HepG2 (cell line): ENCODE measurements around the gene SCFD2. TPM values are rescaled to one million over a fixed set of nuclear protein-coding genes. Genes with fewer than 3 reads are reported as not detected.

Experiments
- CREM ChIP-seq, 2 experiments: sonication (generic) in 1 of 2; formaldehyde crosslinking in 1 of 2; IDR thresholded peaks; 2 replicates each; pipeline versions ENCODE4 v1.4.0 to v1.6.1; 2016 to 2020; ENCODE audit warnings: antibody characterized with exemption in 1 of 2, mild to moderate bottlenecking in 1 of 2, missing genetic modification reagents in 1 of 2
- EP300 ChIP-seq, 3 experiments: sonication (generic) in 1 of 3; formaldehyde crosslinking in 1 of 3; IDR thresholded peaks; 2 replicates each; pipeline versions ENCODE4 v1.5.1 to v1.6.1; 2011 to 2020; ENCODE audit warnings: low read depth in 2 of 3, low read length in 2 of 3, borderline replicate concordance in 1 of 3, improper control_type of control experiment in 1 of 3, mild to moderate bottlenecking in 1 of 3, missing genetic modification reagents in 1 of 3, moderate library complexity in 1 of 3
- ESRRA ChIP-seq: sonication (generic); formaldehyde crosslinking; IDR thresholded peaks from 2 replicates; pipeline ENCODE4 v1.5.1; 2020; ENCODE audit warnings: mild to moderate bottlenecking, low read depth, missing genetic modification reagents
- ISL2 ChIP-seq: sonication (generic); formaldehyde crosslinking; IDR thresholded peaks from 2 replicates; pipeline ENCODE4 v1.5.0; 2020; ENCODE audit warnings: missing genetic modification reagents
- MAFK ChIP-seq, 2 experiments: IDR thresholded peaks in 1 of 2; conservative IDR thresholded peaks in 1 of 2; 2 replicates each; pipeline ENCODE4 v1.6.1; 2011; ENCODE audit warnings: improper control_type of control experiment in 2 of 2, low read length in 2 of 2
- NAIF1 ChIP-seq: sonication (generic); formaldehyde crosslinking; IDR thresholded peaks from 2 replicates; pipeline ENCODE4 v1.5.0; 2020; ENCODE audit warnings: mild to moderate bottlenecking, missing genetic modification reagents, borderline replicate concordance
- NR1H2 ChIP-seq: sonication (generic); formaldehyde crosslinking; IDR thresholded peaks from 2 replicates; pipeline ENCODE4 v1.8.1; 2022; ENCODE audit warnings: low read depth, missing genetic modification reagents, borderline replicate concordance
- PAX8 ChIP-seq: sonication (generic); formaldehyde crosslinking; IDR thresholded peaks from 2 replicates; pipeline ENCODE4 v1.8.0; 2022; ENCODE audit warnings: mild to moderate bottlenecking, missing genetic modification reagents, borderline replicate concordance
- SETDB1 ChIP-seq: sonication (generic); formaldehyde crosslinking; IDR thresholded peaks from 2 replicates; pipeline ENCODE4 v1.5.1; 2020; ENCODE audit warnings: missing genetic modification reagents, mild to moderate bottlenecking, borderline replicate concordance
- SOX6 ChIP-seq, 2 experiments: fragments of 450-650 bp in 1 of 2; sonication (generic) in 1 of 2; formaldehyde crosslinking in 1 of 2; IDR thresholded peaks; 2 replicates each; pipeline versions ENCODE4 v1.4.0 to v1.6.1; 2017 to 2020; ENCODE audit warnings: antibody characterized with exemption in 1 of 2, mild to moderate bottlenecking in 1 of 2, missing genetic modification reagents in 1 of 2
- SSRP1 ChIP-seq: IDR thresholded peaks from 2 replicates; pipeline ENCODE4 v1.6.1; 2016; ENCODE audit warnings: control low read depth
- STAG1 ChIP-seq: sonication (generic); formaldehyde crosslinking; IDR thresholded peaks from 2 replicates; pipeline ENCODE4 v1.4.0; 2020; ENCODE audit warnings: missing genetic modification reagents
- ZFY ChIP-seq: sonication (generic); formaldehyde crosslinking; IDR thresholded peaks from 2 replicates; pipeline ENCODE4 v1.4.0; 2020; ENCODE audit warnings: missing genetic modification reagents
- ZNF263 ChIP-seq: sonication (generic); formaldehyde crosslinking; IDR thresholded peaks from 2 replicates; pipeline ENCODE4 v1.4.0; 2020; ENCODE audit warnings: missing genetic modification reagents
- ZNF333 ChIP-seq: sonication (generic); formaldehyde crosslinking; IDR thresholded peaks from 2 replicates; pipeline ENCODE4 v1.4.0; 2020; ENCODE audit warnings: mild to moderate bottlenecking, missing genetic modification reagents, borderline replicate concordance
- ZNF383 ChIP-seq: sonication (generic); formaldehyde crosslinking; IDR thresholded peaks from 2 replicates; pipeline ENCODE4 v1.4.0; 2020; ENCODE audit warnings: missing genetic modification reagents, mild to moderate bottlenecking, borderline replicate concordance
- ZNF563 ChIP-seq: sonication (generic); formaldehyde crosslinking; IDR thresholded peaks from 2 replicates; pipeline ENCODE4 v1.8.0; 2022; ENCODE audit warnings: mild to moderate bottlenecking, moderate library complexity, missing genetic modification reagents
- ZNF598 ChIP-seq: sonication (generic); formaldehyde crosslinking; IDR thresholded peaks from 2 replicates; pipeline ENCODE4 v1.5.1; 2020; ENCODE audit warnings: mild to moderate bottlenecking, missing genetic modification reagents, borderline replicate concordance
- ZNF670 ChIP-seq: sonication (generic); formaldehyde crosslinking; IDR thresholded peaks from 2 replicates; pipeline ENCODE4 v1.8.0; 2022; ENCODE audit warnings: mild to moderate bottlenecking, missing genetic modification reagents, borderline replicate concordance
- ZNF746 ChIP-seq: sonication (generic); formaldehyde crosslinking; IDR thresholded peaks from 2 replicates; pipeline ENCODE4 v1.8.0; 2022; ENCODE audit warnings: mild to moderate bottlenecking, missing genetic modification reagents
- ZNF768 ChIP-seq: sonication (generic); formaldehyde crosslinking; IDR thresholded peaks from 2 replicates; pipeline ENCODE4 v1.4.0; 2020; ENCODE audit warnings: missing genetic modification reagents
- polyA plus RNA-seq, 8 experiments: library from polyadenylated mRNA; depleted of rRNA in 3 of 8; stranded (reverse) in 7 of 8; unstranded in 1 of 8; fragments of >200 nt; fragmentation: Illumina TruSeq in 4 of 8; extraction: Trizol in 4 of 8; gene quantifications; 2 replicates each; pipeline versions ENCODE4 v1.2.1 to v1.2.3, GENCODE V29; 2011 to 2016; ENCODE audit warnings: low read depth in 4 of 8, missing spikeins in 1 of 8, mixed read lengths in 1 of 8; ENCODE audit not compliant: insufficient read depth in 1 of 8
- total RNA-seq, 5 experiments: library from RNA; depleted of rRNA; stranded (reverse); fragments of >200 nt; fragmentation: Illumina TruSeq; extraction: Trizol; gene quantifications; 2 replicates each; pipeline ENCODE4 v1.2.3, GENCODE V29; 2016; ENCODE audit warnings: low read depth in 1 of 5
- TF ChIP-seq, protein P1 (sequence below): sonication (generic); formaldehyde crosslinking; IDR thresholded peaks from 2 replicates; pipeline ENCODE4 v1.5.0; 2020; ENCODE audit warnings: missing genetic modification reagents
- TF ChIP-seq, protein P2 (sequence below): sonication (generic); formaldehyde crosslinking; IDR thresholded peaks from 2 replicates; pipeline ENCODE4 v1.8.0; 2022; ENCODE audit warnings: missing genetic modification reagents, mild to moderate bottlenecking, inconsistent platforms, borderline replicate concordance

SCFD2 gene
- total and polyA plus RNA-seq, 2 of the 13 experiments (the other 11 are each of a cell fraction or from before 2014, with no cell fraction given): 4.6 to 15.6 TPM

DNA sequence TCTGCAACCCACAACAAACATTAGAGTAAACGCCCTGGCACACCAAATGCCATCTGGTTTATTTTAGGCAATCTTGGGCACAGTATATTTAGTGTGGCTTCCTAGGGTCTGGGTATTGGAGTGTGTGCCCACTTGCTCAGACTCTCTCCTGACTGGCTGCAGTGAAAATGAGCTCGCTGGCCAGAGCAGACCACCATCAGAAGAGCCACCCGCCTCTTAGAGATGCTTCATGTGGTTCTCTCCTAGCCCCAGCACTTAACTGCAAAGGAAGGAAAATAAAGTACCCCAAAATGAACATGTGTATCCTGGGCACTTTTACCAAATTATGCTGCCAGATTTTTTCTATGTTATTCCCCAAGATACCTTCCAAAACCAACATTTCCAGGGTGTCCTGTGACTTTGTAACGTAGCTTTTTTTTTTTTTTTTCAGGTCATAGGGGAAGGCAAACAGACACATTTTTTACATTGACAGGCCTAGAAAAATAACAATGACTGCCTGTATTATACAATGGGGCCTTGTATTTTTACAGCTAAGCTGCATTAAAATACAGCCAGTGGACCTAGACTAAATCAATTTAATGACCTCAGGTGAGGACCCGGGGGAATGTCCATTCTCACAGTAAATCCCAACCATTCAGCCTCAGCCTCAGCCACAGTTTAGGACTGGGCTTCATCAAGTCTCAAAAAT lies 310.0 kb downstream of the SCFD2 start (continued):
- TF ChIP-seq SOX6 (IDR thresholded peaks at IDR 0.05): no peak
- TF ChIP-seq SOX6 (CRISPR knock-in tag; IDR thresholded peaks at IDR 0.05): peak; percentile 62; the same call in 1 of the 2 replicates
- TF ChIP-seq ZNF746 (CRISPR knock-in tag): no peak
- TF ChIP-seq ZNF333 (CRISPR knock-in tag): no peak
- TF ChIP-seq SSRP1 (CRISPR knock-in tag): no peak
- TF ChIP-seq ZNF768: no peak
- TF ChIP-seq ZNF670 (CRISPR knock-in tag): no peak
- no peak for TF ChIP-seq ESRRA (CRISPR knock-in tag)
- peak in 1 of 2 experiments; percentile 77; a peak in 2 of 4 replicates for TF ChIP-seq EP300 (IDR thresholded peaks at IDR 0.05; ENCODE audit: low read depth in 2 of 2, low read length in 2 of 2)
- no peak for TF ChIP-seq EP300 (CRISPR knock-in tag; IDR thresholded peaks at IDR 0.05; ENCODE audit: borderline replicate concordance)
- no peak for TF ChIP-seq MAFK (conservative IDR thresholded peaks at IDR 0.05 in 1 of 2, IDR thresholded peaks at IDR 0.05 in 1 of 2; ENCODE audit: low read length in 2 of 2)
- no peak for TF ChIP-seq ZNF598 (CRISPR knock-in tag)
- peak; percentile 34; the same call in 1 of the 2 replicates for TF ChIP-seq CREM (IDR thresholded peaks at IDR 0.05)
- TF ChIP-seq CREM (CRISPR knock-in tag; IDR thresholded peaks at IDR 0.05): no peak
- TF ChIP-seq STAG1 (CRISPR knock-in tag): no peak
- no peak for TF ChIP-seq SETDB1 (CRISPR knock-in tag)
- TF ChIP-seq, protein P1, sequence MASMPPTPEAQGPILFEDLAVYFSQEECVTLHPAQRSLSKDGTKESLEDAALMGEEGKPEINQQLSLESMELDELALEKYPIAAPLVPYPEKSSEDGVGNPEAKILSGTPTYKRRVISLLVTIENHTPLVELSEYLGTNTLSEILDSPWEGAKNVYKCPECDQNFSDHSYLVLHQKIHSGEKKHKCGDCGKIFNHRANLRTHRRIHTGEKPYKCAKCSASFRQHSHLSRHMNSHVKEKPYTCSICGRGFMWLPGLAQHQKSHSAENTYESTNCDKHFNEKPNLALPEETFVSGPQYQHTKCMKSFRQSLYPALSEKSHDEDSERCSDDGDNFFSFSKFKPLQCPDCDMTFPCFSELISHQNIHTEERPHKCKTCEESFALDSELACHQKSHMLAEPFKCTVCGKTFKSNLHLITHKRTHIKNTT (CRISPR knock-in tag): no peak
- no peak for TF ChIP-seq ZFY (CRISPR knock-in tag)
- TF ChIP-seq NR1H2: no peak
- TF ChIP-seq ISL2 (CRISPR knock-in tag): 0 out of 2 replicates have a peak, but pooled peaks have one; percentile 19
- TF ChIP-seq ZNF383 (CRISPR knock-in tag): no peak
- TF ChIP-seq, protein P2, sequence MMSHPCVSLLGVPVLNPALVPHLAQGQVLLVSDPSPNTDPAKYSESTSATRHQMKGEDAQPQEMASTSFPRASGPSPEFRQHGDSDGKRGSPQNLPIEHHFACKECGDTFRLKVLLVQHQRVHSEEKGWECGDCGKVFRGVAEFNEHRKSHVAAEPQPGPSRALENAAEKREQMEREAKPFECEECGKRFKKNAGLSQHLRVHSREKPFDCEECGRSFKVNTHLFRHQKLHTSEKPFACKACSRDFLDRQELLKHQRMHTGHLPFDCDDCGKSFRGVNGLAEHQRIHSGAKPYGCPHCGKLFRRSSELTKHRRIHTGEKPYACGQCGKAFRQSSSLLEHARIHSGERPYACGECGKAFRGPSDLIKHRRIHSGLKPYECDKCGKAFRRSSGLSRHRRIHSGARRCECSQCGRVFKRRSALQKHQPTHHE (CRISPR knock-in tag): no peak
- TF ChIP-seq ZNF563 (CRISPR knock-in tag): no peak
- no peak for TF ChIP-seq ZNF263 (CRISPR knock-in tag)
- TF ChIP-seq NAIF1 (CRISPR knock-in tag): no peak
- no peak for TF ChIP-seq PAX8 (CRISPR knock-in tag)
